HG03097 (cell line): ENCODE measurements around the gene KIAA1549.

Experiments
- ATAC-seq: cut with Tn5 transposase; IDR thresholded peaks from one replicate; pipeline ENCODE4 v1.9.1; 2021; ENCODE audit not compliant: unreplicated experiment, low FRiP score

Gene KIAA1549

DNA sequence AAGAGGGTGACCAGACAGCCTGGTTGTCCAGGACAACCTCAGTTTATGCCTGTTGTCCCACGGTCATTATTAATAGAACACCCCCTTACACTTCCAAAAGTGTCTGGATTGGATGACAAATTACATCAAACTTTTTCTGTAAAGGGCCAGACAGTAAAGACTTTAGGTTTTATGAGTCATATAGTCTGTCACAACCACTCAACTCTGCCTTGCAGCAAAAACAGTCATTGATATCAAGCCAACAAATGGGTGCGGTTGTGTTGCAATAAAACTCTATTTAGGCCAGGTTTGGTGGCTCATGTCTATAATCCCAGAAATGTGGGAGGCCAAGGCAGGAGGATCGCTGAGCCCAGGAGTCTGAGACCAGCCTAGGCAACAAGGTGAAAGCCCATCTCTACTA is 116.5 kb downstream of the KIAA1549 start:
- no peak for ATAC-seq

DNA sequence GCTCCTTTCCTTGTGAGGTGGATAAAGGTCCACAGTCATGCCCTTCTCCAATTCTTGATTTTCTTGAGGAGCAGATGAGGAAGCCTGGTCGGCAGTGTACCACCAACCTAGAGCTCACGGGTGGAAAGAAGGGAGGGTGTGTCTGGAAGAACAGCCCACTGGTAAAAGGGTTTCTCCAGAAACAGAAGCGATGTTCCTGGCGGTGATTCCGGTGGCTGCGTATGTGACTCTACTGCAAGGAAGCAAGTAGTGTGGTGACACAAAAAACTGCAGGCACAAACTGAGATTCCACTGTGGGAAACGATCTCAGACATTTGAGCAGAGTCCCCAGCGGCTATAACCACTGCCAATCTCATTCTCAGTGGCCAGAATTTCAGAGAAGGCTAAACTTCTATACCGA is 117.3 kb downstream of the KIAA1549 start:
- ATAC-seq, result no peak

DNA sequence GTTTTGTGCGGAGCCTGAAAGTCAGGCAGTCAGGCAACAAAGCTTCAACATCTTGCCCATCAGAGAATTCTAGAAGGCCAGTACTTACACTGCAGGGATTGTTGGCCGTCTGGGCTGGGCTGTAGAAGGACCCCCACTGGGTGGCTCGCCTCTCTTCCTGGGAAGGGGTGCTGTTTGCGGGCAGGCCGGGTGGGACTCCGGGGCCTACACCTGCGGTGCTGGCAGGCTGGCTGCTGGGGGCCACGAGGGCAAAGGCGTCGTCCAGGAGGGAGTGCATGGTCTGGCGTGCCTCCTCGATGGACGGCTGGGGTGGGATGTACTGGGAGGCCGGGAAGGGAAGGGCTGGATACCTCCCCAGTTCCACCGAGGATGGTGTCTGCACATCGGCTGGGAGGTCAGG is 120.1 kb downstream of the KIAA1549 start:
- ATAC-seq, result no peak

DNA sequence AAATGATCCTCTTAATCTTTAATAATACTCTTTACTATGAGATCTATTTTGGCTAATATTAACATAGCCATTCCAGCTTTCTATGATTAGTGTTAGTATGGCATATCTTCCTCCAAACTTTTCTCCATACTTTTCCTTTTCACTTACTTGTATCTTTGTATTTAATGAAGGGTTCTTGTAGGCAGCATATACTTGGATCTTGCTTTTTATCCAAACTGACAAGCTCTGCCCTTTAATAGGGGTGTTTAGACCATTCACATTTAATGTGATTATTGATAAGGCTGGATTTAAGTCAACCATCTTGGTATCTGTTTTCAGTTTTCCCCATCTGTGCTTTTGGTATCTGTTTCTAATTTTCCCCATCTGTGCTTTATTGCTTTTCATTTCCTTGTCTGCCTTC is 123.5 kb downstream of the KIAA1549 start:
- ATAC-seq, result no peak

DNA sequence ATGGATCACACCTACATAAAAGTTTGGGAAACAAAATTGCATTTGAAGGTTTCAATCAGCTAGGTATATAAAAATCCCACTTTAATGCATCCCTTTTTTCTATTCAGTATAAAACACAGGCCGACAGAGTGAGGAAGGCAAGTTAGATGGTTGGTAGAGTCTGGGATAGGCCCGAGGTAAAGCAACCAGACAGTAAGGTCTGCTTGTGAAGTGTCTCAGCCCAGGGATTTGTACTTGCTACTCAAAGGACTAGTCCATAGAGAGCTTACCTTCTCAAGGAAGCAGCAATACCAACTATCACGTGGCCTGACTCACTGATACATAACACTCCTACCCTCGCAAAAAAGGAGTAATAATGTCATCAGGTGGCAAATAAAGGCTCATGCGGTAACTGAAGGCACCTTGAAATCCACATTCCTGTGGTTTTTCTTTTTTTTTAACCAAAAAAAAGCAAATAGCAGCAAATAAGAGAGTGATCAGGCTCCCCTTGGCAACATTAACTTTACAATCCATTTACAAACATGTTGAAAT is 127.0 kb downstream of the KIAA1549 start:
- no peak for ATAC-seq

DNA sequence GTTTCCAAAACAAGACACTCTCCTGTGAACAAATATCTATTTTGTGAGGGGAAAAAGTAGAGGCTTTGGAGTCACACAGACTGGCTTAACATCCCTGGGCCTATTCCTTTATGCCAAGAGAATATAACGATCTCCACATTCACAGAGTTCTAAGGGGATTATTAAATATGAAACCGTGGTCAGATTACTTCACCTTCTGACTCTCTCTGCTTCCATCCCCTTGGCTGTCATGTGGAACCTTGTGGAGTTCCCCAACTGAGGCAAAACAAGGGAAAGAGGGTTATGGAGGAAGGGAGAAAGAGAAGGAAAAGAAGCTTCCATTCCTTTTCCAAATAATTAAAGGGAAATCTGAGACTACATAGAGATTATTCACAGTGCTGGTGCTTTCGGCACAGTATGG is 127.7 kb downstream of the KIAA1549 start:
- no peak for ATAC-seq

DNA sequence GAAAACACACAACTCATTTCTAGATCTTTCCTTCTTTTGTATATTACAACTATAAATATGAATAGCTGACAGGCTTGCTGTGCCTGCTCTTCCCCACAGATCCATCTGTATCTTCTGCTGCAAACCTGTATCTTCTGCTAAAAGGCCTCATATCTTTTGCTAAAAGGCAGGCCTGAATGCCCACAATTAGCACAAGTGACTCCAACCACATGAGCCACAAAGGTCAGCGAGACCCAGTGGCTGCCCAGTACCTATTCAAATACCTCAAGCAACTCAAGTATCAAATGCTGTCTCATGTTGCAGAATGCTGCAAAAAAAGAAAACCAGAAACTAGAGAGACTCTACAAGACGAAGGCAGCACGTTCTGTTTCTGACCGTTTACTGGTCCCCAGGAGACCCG is 128.7 kb downstream of the KIAA1549 start:
- no peak for ATAC-seq

DNA sequence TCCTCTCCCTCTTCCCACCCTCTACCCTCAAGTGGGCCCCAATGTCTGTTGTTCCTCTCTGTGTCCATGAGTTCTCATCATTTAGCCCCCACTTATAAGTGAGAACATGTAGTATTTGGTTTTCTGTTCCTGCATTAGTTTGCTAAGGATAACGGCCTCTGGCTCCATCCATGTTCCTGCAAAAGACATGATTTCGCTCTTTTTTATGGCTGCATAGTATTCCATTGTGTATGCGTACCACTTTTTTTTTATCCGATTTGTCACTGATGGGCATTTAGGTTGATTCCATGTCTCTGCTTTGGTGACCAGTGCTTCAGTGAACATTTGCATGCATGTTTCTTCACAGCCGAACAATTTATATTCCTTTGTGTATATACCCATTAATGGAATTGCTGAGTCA is 131.5 kb downstream of the KIAA1549 start:
- no peak for ATAC-seq

DNA sequence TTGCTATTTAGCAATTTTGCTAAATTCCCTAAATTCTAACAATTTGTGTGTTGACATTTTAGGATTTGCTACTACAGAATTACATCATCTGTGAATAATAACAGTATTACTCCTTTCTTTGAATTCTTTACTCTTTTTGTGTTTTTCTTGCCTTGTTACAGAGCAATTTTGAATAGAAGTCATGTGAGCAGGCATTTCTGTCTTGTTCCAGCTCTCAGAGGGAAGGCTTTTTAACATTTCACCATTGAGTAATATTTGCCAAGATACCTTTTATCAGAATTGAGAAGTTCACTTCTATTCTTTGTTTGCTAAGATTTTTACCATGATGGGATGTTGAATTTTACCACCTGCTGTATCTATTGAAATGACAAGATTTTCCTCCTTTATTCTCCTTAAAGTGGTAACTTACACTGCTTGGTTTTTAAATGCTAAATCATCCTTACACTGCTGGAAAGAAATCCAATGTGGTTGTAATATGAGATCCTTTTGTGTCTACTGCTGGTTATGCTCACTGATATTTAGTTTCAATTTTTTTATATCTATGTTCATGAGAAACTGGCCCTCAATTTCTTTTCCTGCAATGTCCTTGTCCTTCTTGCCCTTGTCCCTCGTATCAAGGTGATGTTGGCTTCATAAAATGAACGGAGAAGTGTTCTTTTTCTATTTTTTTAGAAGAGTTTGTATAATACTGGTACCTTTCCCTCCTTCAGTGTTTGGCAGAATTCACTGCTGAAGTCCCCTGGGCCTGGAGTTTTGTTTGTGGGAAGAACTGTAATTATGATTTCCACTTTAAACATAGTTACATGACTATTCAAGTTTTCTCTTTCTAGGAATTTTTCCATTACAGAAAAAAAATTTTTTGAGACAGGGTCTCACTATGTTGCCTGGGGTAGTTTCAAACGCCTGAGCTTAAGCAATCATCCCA is 132.9 kb downstream of the KIAA1549 start:
- no peak for ATAC-seq

DNA sequence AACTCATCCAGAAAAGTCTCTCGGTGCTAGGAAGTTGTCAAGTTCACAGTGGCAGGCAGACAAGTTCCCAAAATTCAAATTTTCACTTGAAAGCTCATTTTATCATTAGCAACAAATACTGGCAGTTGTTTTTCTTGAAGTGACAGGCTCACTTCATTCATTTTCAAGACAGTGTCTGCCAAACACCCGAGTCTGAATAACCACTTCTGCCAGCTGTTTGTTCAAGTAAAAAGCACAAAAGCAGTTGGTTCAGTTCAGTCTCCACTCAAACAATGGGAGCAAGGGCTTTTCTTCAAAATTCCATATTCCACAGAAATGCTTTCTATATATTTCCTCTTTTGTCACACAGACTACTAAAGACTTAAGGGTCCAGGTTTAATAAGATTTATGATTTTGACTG is 135.5 kb downstream of the KIAA1549 start:
- no peak for ATAC-seq

DNA sequence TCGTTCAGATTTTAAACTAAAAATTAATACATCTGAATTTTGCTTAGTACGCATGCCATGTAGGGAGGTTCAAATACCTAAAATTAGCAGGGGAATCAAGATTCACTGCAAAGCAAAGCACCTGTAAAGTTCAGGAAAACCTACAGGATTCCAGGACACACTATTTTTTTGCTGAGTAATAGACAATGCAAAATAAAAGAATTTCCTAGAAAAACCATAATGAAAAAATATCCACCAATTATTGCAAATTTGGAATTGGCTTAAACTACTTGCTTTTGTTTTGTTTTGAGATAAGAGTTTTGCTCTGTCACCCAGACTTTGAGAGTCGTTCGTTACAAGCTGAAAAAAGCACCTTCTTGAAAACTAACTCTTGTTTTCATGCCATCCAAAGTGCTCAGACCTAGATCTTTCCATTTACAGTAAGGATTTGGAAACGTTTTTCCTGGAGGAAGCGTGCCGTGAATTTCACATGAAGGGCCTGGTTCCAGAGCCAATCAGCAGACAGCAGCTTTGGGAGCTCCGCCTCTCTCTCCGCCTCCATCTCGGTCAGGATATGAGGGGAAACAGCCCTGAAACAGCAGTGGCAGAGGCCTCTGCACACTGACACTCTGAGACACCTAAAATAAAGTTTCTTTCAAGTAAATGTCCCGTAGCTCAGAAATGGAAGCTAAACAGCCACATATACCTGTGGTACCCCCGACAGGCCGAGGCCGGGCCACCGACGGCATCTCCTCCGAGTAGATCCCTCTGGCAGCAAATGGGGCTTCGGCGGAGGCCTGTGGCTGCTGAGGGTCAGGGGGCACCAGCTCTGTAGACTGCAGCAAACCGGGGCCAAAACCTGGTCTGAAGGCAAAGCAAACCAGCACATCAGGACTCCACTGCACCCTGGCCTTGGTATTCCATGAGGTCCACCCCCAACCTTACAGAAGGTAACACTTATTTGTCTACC is 137.3 kb downstream of the KIAA1549 start:
- ATAC-seq, result no peak

DNA sequence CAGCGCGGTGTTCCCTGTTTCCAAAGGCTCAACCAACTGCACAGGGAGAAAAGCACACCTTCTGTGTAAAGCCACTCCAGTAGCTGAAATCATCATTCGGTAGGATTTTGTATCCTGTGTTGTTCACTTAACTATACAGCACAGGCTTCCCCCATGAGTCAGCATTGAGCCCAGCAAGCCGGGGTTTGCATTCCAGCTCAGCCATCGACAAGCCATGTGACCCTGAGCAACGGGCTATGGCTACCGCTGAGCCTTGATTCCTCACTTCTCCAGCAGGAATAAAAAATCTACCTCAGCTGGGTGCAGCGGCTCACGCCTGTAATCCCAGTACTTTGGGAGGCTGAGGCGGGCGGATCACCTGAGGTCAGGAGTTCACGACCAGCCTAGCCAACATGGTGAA is 139.1 kb downstream of the KIAA1549 start:
- no peak for ATAC-seq

DNA sequence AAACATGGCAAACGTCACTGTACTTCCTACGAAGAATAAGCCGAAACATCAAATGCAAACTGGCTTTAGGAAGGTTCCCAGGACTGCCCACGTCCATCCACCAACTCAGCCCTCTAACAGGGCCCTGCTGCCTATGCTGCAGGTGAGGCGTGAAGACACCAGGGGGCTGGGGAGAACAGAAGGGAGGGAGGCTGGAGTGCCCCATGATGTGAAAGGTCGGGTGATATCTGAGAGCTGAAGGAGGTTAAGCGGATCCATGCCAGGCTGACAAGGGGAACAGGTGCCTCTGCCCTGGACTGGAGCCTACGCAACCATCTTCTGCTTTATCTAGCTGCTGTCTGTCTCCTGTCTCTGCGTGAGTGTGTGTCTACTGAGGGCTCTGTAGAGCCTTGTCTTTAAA is 143.0 kb downstream of the KIAA1549 start:
- no peak for ATAC-seq

DNA sequence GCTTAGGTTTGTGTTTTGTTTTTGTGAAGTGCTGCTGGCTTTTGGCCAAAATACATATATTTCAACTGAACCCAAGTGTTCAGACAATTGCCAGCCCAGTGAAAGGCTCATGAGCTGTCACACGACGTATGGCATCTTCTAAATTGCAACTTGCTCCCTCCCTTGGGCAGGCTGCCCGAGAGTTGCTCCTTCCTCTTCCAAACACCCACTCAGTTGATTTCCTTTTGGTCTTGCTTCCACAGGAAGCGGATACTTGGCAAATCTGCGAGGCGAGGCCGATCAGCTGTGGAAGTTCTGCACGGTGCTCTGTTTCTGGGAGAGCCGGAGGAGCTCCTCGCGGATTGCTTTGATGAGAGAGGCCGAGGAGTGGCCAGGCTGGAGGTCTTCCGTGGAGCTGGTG is 143.6 kb downstream of the KIAA1549 start:
- no peak for ATAC-seq

DNA sequence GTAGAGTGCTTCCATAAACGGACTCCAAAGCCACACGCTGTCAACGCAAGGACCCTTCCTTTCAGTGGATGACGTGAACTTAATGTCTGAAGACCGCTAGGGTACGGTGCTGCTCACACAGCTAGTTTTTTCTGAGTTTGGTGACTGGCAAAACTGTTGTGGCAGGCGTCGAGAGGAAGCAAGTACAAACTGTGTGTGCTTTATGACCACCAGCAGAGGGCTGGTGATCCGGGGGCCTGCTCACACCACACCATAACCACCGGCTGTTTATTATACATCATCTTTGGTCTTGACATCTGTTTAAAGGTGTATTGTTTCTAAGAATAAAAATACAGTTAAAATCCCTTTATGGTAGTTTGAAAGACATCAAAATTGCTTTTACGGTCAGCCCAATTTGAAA is 146.1 kb downstream of the KIAA1549 start:
- ATAC-seq, result no peak

DNA sequence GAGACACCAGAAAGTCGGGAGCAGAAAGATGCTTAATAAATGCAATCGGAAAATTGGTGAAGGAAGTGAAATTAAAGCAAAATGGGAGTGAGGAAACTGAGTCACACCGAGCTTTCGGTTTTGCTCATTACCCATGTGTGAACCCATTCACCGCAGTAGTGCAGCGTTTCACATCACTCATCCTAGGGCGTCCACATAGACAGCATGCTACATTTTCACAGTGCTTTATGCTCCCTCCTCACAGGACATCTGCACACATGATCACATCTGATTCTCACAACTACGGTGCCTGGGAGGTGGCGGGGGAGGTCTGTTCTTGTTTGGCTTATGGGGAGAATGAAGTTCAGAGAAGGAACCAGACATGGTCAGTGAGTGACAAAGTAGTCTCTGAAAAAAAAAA is 146.6 kb downstream of the KIAA1549 start:
- no peak for ATAC-seq

DNA sequence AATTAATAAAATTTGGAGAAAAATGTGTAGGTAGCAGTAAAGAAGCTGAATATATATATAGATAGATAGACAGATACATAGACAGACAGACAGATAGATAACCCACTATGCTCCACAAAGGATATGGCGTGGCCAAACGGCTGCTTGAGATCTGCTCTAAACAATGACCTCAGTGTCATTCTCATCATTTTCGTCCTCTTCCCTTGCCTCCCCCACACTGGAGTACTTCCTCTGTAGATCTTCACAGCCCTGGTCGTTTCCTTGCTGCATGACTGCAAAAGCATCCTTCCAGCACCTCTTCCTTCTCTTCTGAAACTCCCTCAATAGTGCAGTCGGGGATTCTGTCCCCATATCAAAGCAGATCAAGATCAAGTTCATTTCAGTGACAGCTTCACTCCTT is 147.6 kb downstream of the KIAA1549 start:
- no peak for ATAC-seq

DNA sequence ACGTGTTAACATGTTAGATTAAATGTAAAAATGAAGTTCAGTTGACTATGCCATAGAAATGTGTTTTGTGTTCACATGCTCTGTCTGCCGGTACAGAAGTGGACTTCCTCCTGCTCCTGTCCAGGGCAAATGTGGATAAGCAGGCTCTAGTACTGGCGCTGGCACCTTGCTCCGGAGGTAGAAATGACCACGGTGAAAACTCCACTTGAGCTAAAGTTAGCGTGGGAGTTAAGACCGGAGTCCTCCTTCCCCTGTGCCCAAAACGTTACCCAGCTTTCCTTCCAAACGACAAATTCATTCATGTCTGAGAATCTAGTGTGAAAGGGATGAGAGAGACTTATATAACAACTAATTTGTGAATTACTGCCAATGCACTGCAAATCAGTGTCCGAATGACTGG is 148.2 kb downstream of the KIAA1549 start:
- ATAC-seq, result no peak

DNA sequence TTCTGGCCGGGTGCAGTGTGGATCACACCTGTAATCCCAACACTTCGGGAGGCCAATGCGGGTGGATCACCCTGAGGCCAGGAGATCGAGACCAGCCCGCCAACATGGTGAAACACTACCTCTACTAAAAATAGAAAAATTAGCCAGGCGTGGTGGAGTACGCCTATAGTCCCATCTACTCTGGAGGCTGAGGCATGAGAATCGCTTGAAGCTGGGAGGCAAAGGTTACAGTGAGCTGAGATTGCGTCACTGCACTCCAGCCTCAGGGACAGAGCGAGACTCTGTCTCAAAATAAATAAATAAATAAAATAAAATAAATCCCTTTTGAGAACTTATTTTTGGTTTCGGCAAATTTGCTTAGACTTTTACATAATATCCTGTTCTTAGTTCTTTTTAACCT is 151.9 kb downstream of the KIAA1549 start:
- ATAC-seq, result no peak

DNA sequence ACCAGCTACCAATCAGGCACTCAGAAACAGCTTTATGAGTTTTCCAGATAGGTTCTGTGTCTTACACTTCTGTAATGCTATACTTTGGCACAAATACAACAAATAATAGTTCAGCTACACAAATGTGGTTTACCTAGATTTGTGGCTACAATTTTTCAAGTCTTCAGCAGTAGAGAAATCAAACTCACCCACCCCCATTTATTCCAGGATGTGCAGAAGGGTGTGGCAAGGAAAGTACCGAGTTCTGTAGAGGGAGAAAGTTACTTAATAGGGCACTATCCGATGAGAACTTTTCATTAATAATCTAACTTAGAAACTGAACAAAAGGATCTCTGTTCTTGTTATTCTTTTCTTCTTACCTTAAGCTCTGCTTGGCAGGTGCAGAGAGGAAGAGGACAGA is 152.9 kb downstream of the KIAA1549 start:
- no peak for ATAC-seq

DNA sequence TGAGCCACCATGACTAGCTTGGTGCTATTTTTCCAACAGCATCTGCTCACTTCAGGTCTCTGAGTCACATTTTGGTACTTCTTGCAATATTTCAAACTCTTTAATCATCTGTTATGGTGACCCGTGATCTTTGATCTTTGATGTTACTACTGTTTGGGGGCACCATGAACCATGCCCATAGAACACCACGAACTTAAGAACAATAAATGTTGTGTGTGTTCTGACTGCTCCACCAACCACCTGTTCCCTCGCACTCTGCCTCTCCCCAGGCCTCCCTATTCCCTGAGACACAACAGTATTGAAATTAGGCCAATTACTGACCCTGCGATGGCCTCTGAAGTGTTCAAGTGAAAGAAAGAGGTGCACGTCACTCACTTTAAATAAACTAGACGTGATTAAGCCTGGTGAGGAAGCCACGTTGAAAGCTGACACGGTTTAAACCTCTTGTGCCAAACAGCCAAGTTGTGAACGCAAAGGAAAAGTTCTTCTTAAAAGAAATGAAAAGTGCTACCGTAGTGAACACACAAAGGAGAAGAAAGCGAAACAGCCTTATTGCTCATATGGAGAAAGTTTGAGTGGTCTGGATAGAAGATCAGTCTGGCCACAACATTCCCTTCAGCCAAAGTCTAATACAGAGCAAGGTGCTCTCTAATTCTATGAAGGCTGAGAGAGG is 156.0 kb downstream of the KIAA1549 start:
- ATAC-seq, result no peak
